Stimulated activated naive CD4-positive, alpha-beta T cell (primary cell): ENCODE data around the gene RPS6KA5.
"Not testable (repeated sequence)": the region's sequence is repeated elsewhere in the genome, so short reads cannot be mapped to it uniquely, and the experiment has no call there.

ENCODE experiments used
- DNase-seq, 6 experiments: peaks; one replicate each; lab custom pipeline; 2025; lab: John Stamatoyannopoulos, UW

Gene RPS6KA5

GRCh38 chr14:90870950-90871604 is 189.4 kb downstream of the RPS6KA5 start:
- DNase-seq, result no peak

- no peak for DNase-seq
Measured at GRCh38 chr14:90867501-90867900, 192.9 kb downstream of the RPS6KA5 start.

GRCh38 chr14:90866833-90867232 is 193.6 kb downstream of the RPS6KA5 start:
- DNase-seq, result no peak

- DNase-seq, result no peak
Measured at GRCh38 chr14:90864741-90865140, 195.7 kb downstream of the RPS6KA5 start.

GRCh38 chr14:90858511-90858910 is 201.9 kb downstream of the RPS6KA5 start:
- no peak for DNase-seq

GRCh38 chr14:90857866-90858265 is 202.6 kb downstream of the RPS6KA5 start:
- DNase-seq, result no peak

- DNase-seq, result not testable (repeated sequence)
Measured at GRCh38 chr14:90856115-90856514, 204.3 kb downstream of the RPS6KA5 start.

- DNase-seq, result no peak
Measured at GRCh38 chr14:90853116-90853515, 207.3 kb downstream of the RPS6KA5 start.

- no peak for DNase-seq
Measured at GRCh38 chr14:90851327-90852036, 209.0 kb downstream of the RPS6KA5 start.

- no peak for DNase-seq
Measured at GRCh38 chr14:90850487-90850886, 210.0 kb downstream of the RPS6KA5 start.

GRCh38 chr14:90849787-90850444 is 210.5 kb downstream of the RPS6KA5 start:
- no peak for DNase-seq

- DNase-seq, result no peak
Measured at GRCh38 chr14:90848944-90849731, 211.3 kb downstream of the RPS6KA5 start.

- DNase-seq, result no peak
Measured at GRCh38 chr14:90846511-90846910, 213.9 kb downstream of the RPS6KA5 start.

GRCh38 chr14:90844321-90844720 is 216.1 kb downstream of the RPS6KA5 start:
- no peak for DNase-seq

GRCh38 chr14:90842726-90843125 is 217.7 kb downstream of the RPS6KA5 start:
- DNase-seq, result no peak

- not testable (repeated sequence) for DNase-seq
Measured at GRCh38 chr14:90840667-90841066, 219.8 kb downstream of the RPS6KA5 start.

- DNase-seq, result no peak
Measured at GRCh38 chr14:90839889-90840266, 220.6 kb downstream of the RPS6KA5 start.

GRCh38 chr14:90839024-90839888 is 221.2 kb downstream of the RPS6KA5 start:
- DNase-seq, result no peak

- not testable (repeated sequence) for DNase-seq
Measured at GRCh38 chr14:90838531-90838930, 221.9 kb downstream of the RPS6KA5 start.

GRCh38 chr14:90837355-90837754 is 223.1 kb downstream of the RPS6KA5 start:
- DNase-seq, result no peak

- DNase-seq, result no peak
Measured at GRCh38 chr14:90836692-90837063, 223.8 kb downstream of the RPS6KA5 start.
